Smooth muscle cell (in vitro differentiated cells): ENCODE data around the gene SPAG5. TPM values are rescaled to one million over a fixed set of nuclear protein-coding genes. Genes with fewer than 3 reads are reported as not detected.

Experiments
- DNase-seq: peaks from one replicate; lab custom pipeline; 2025; ENCODE audit not compliant: unreplicated experiment; lab: John Stamatoyannopoulos, UW
- H2AFZ ChIP-seq: fragments of 200-600 bp; sonication (generic); 2 replicates; pipeline ENCODE4 v1.6.0; 2016; ENCODE audit warnings: antibody characterized with exemption, low read depth, mild to moderate bottlenecking
- H3F3A ChIP-seq: fragments of 200-600 bp; sonication (generic); 2 replicates; pipeline ENCODE4 v1.6.0; 2017; ENCODE audit warnings: antibody characterized with exemption, low read depth
- H3K27ac ChIP-seq: fragments of 200-600 bp; sonication (generic); 2 replicates; pipeline ENCODE4 v1.5.1; 2016; ENCODE audit warnings: low read depth, mild to moderate bottlenecking
- H3K27me3 ChIP-seq: fragments of 200-600 bp; sonication (generic); 2 replicates; pipeline ENCODE4 v1.6.1; 2016; ENCODE audit warnings: low read depth, mild to moderate bottlenecking
- H3K36me3 ChIP-seq: fragments of 200-600 bp; sonication (generic); 2 replicates; pipeline ENCODE4 v1.5.1; 2016; ENCODE audit warnings: low read depth
- H3K4me1 ChIP-seq: fragments of 200-600 bp; sonication (generic); 2 replicates; pipeline ENCODE4 v1.5.1; 2016; ENCODE audit warnings: low read depth
- H3K4me2 ChIP-seq: fragments of 200-600 bp; sonication (generic); 2 replicates; pipeline ENCODE4 v1.6.0; 2016; ENCODE audit warnings: mild to moderate bottlenecking
- H3K4me3 ChIP-seq: fragments of 200-600 bp; sonication (generic); 2 replicates; pipeline ENCODE4 v1.5.1; 2016; ENCODE audit warnings: mild to moderate bottlenecking
- H3K79me2 ChIP-seq: fragments of 200-600 bp; sonication (generic); 2 replicates; pipeline ENCODE4 v1.6.0; 2016; ENCODE audit warnings: low read depth, mild to moderate bottlenecking
- H3K9ac ChIP-seq: fragments of 200-600 bp; sonication (generic); 2 replicates; pipeline ENCODE4 v1.6.0; 2016; ENCODE audit warnings: low read depth
- H3K9me3 ChIP-seq: fragments of 200-600 bp; sonication (generic); replicated peaks from 2 replicates; pipeline ENCODE4 v1.5.1; 2016; ENCODE audit warnings: low read depth
- H4K20me1 ChIP-seq: fragments of 200-600 bp; sonication (generic); 2 replicates; pipeline ENCODE4 v1.6.0; 2016; ENCODE audit warnings: low read depth
- WGBS: methylation state at CpG from one replicate; pipeline ENCODE4 v1.1.7; 2016; ENCODE audit warnings: low lambda C conversion rate; 5-methylcytosine and 5-hydroxymethylcytosine counted together
- polyA plus RNA-seq: library from polyadenylated mRNA; unstranded; fragments of >200 nt; fragmentation: Nextera tagmentation; extraction: Ambion mirVana; gene quantifications from 2 replicates; pipeline ENCODE4 v1.2.1, GENCODE V29; 2016
- total RNA-seq: library from RNA; depleted of rRNA; stranded (reverse); fragments of >200 nt; gene quantifications from 2 replicates; pipeline ENCODE4 v1.2.3, GENCODE V29; 2014
- TF ChIP-seq, protein P1 (sequence below): fragments of 200-600 bp; sonication (generic); IDR thresholded peaks from 2 replicates; pipeline ENCODE4 v1.5.1; 2017; ENCODE audit warnings: borderline replicate concordance, mild to moderate bottlenecking, antibody characterized with exemption; ENCODE audit not compliant: insufficient read depth, poor library complexity, severe bottlenecking

The SPAG5 gene
- total and polyA plus RNA-seq, 2 experiments from 2014 or later: 13.9 to 19.8 TPM

- no peak overlapping the region for H2AFZ ChIP-seq
- TF ChIP-seq, protein P1, sequence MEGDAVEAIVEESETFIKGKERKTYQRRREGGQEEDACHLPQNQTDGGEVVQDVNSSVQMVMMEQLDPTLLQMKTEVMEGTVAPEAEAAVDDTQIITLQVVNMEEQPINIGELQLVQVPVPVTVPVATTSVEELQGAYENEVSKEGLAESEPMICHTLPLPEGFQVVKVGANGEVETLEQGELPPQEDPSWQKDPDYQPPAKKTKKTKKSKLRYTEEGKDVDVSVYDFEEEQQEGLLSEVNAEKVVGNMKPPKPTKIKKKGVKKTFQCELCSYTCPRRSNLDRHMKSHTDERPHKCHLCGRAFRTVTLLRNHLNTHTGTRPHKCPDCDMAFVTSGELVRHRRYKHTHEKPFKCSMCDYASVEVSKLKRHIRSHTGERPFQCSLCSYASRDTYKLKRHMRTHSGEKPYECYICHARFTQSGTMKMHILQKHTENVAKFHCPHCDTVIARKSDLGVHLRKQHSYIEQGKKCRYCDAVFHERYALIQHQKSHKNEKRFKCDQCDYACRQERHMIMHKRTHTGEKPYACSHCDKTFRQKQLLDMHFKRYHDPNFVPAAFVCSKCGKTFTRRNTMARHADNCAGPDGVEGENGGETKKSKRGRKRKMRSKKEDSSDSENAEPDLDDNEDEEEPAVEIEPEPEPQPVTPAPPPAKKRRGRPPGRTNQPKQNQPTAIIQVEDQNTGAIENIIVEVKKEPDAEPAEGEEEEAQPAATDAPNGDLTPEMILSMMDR: no peak
- H3K36me3 ChIP-seq: no peaks in the 10 kb centered on the region
- H3K27me3 ChIP-seq: no peaks in the 10 kb centered on the region
- no peak for DNase-seq
- H4K20me1 ChIP-seq: no peaks in the 10 kb centered on the region
- H3K4me3 ChIP-seq: no peak overlapping the region
- WGBS: over 99% methylated on average over 4 of the region's 4 CpGs
- no peaks in the 10 kb centered on the region for H3K9me3 ChIP-seq
- no peak overlapping the region for H3K9ac ChIP-seq
- H3F3A ChIP-seq: no peaks in the 10 kb centered on the region
- peaks cover 7% of the 10 kb centered on the region for H3K79me2 ChIP-seq
- H3K27ac ChIP-seq: no peak overlapping the region
- no peak overlapping the region for H3K4me2 ChIP-seq
- H3K4me1 ChIP-seq: no peaks in the 10 kb centered on the region
Measured at GRCh38 chr17:28592260-28592659, 6.6 kb downstream of the SPAG5 start.

GRCh38 chr17:28585851-28586250, 13.0 kb downstream of the SPAG5 start:
- Histone ChIP-seq H3K4me3 (no peak overlapping the region), H3K27ac (no peak overlapping the region), H3F3A (no peaks in the 10 kb centered on the region), H3K9me3 (no peaks in the 10 kb centered on the region), H3K27me3 (no peaks in the 10 kb centered on the region), H3K4me2 (no peak overlapping the region), H4K20me1 (no peaks in the 10 kb centered on the region), H3K9ac (no peak overlapping the region), H3K4me1 (no peaks in the 10 kb centered on the region), H3K79me2 (no peaks in the 10 kb centered on the region), H2AFZ (no peak overlapping the region), H3K36me3 (peaks cover 4% of the 10 kb centered on the region)
- TF ChIP-seq, protein P1: no peak
- no peak for DNase-seq
- WGBS: 98% methylated on average over 3 of the region's 3 CpGs

DNA sequence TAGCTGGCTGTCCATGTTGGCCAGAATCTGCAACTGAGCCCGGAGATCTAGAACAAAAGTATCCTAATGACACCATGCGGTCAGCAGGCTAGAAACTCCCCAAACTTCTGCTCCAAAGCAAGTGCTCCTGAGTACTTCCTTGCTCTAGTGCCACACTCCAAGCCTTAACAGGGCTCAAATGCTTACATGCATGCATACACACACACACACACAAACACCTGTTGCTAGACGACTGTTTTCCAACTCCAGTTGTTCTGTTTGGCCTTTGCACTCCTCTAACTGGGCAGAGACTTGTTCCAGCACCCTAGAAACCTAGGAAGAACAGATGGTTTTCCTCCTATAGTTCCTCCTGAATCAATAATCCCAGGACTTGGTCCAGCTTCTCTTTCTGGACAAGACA, 14.4 kb downstream of the SPAG5 start:
- no peaks in the 10 kb centered on the region for H3F3A ChIP-seq
- 95% methylated on average over 3 of the region's 3 CpGs for WGBS
- no peak overlapping the region for H3K4me2 ChIP-seq
- no peak overlapping the region for H3K27ac ChIP-seq
- no peak for DNase-seq
- no peak overlapping the region for H3K9ac ChIP-seq
- TF ChIP-seq, protein P1: no peak
- no peaks in the 10 kb centered on the region for H3K79me2 ChIP-seq
- H3K36me3 ChIP-seq: peaks cover 4% of the 10 kb centered on the region
- H3K9me3 ChIP-seq: no peaks in the 10 kb centered on the region
- no peaks in the 10 kb centered on the region for H3K4me1 ChIP-seq
- no peaks in the 10 kb centered on the region for H4K20me1 ChIP-seq
- no peak overlapping the region for H2AFZ ChIP-seq
- H3K4me3 ChIP-seq: no peak overlapping the region
- no peaks in the 10 kb centered on the region for H3K27me3 ChIP-seq

GRCh38 chr17:28582513-28582912, 16.3 kb downstream of the SPAG5 start:
- no peaks in the 10 kb centered on the region for H3K79me2 ChIP-seq
- H3K4me3 ChIP-seq: no peak overlapping the region
- peaks cover 4% of the 10 kb centered on the region for H3K36me3 ChIP-seq

More at GRCh38 chr17:28582513-28582912, 16.3 kb downstream of the SPAG5 start:
- Histone ChIP-seq H2AFZ (no peak overlapping the region), H3K27me3 (no peaks in the 10 kb centered on the region), H3K9me3 (no peaks in the 10 kb centered on the region), H3K9ac (no peak overlapping the region), H3K27ac (no peak overlapping the region), H4K20me1 (no peaks in the 10 kb centered on the region), H3K4me1 (no peaks in the 10 kb centered on the region), H3F3A (peaks cover 3% of the 10 kb centered on the region), H3K4me2 (no peak overlapping the region)
- DNase-seq: no peak
- 98% methylated on average over 2 of the region's 2 CpGs for WGBS
- TF ChIP-seq, protein P1: no peak
